ENCODE measurements around the gene SUPT3H.

SUPT3H gene

DNA sequence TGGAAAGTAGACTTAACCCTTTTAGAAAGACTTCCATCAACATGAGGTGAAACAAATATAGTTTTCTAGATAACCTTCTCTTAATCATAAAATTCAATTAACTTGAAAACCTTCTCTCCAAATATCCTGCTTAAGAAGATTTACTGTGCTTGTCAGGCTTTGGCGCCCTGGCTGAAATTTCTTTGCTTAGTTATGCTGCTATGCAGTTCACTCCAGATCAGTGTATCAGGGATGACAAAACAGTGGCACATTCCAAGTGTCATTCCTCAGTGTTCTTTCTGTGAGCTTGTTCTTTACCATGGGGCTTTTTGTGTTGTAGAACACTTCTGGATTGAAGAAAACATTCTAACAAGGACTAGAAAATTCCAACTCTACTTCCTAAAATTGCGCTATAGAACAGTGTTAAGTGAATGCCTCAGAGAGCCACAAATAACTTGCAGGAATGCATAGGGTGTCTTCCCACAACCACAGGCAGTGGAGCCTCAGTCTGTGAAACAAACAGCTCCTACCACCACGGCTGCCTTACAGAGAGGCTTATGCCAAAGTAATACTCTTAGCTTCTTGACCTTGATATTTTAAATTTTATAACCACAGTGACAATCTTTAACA lies 546.6 kb downstream of the SUPT3H start:
- intact Hi-C loops (cut with DNase I; ENCODE audit: low total_unique reads) = no loop called here
- Histone ChIP-seq H3K4me1 (peaks cover 0 to 4% (median 0%) of the 10 kb centered on the region in 4 donors), H3K36me3 (no peaks in the 10 kb centered on the region), H3K9me3 (no peaks in the 10 kb centered on the region), H3K4me3 (no peak overlapping the region), H3K27me3 (no peaks in the 10 kb centered on the region), H3K27ac (no peak overlapping the region)
- no peak for DNase-seq
- TF ChIP-seq, protein P1, sequence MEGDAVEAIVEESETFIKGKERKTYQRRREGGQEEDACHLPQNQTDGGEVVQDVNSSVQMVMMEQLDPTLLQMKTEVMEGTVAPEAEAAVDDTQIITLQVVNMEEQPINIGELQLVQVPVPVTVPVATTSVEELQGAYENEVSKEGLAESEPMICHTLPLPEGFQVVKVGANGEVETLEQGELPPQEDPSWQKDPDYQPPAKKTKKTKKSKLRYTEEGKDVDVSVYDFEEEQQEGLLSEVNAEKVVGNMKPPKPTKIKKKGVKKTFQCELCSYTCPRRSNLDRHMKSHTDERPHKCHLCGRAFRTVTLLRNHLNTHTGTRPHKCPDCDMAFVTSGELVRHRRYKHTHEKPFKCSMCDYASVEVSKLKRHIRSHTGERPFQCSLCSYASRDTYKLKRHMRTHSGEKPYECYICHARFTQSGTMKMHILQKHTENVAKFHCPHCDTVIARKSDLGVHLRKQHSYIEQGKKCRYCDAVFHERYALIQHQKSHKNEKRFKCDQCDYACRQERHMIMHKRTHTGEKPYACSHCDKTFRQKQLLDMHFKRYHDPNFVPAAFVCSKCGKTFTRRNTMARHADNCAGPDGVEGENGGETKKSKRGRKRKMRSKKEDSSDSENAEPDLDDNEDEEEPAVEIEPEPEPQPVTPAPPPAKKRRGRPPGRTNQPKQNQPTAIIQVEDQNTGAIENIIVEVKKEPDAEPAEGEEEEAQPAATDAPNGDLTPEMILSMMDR (IDR thresholded peaks at IDR 0.05) = no peak

DNA sequence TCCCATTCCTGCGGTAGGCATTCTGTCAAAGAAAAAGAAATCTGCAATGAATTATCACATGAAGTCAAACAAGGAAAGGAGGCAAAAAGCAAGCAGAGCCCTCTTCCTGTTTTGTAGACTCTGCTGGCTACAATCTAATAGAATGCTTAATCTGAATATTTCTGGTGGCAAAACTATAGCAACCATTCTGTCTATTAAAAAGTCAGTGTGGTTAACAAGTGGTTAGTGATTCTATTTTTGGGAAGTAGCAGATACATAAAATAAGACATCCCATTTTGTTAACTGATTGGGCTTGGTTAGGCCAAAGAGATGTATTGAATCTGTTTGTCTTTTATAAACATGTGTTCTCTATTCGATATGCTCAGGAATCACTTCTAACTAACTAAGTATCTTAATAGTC lies 547.9 kb downstream of the SUPT3H start:
- no peaks in the 10 kb centered on the region for H3K9me3 ChIP-seq
- no peaks in the 10 kb centered on the region for H3K27me3 ChIP-seq
- DNase-seq = no peak
- H3K27ac ChIP-seq = no peak overlapping the region
- peaks cover 0 to 4% (median 0%) of the 10 kb centered on the region in 4 donors for H3K4me1 ChIP-seq
- intact Hi-C loops (cut with DNase I; ENCODE audit: low total_unique reads) = no loop called here
- no peak overlapping the region for H3K4me3 ChIP-seq
- no peaks in the 10 kb centered on the region for H3K36me3 ChIP-seq
- TF ChIP-seq, protein P1 (IDR thresholded peaks at IDR 0.05) = no peak

DNA sequence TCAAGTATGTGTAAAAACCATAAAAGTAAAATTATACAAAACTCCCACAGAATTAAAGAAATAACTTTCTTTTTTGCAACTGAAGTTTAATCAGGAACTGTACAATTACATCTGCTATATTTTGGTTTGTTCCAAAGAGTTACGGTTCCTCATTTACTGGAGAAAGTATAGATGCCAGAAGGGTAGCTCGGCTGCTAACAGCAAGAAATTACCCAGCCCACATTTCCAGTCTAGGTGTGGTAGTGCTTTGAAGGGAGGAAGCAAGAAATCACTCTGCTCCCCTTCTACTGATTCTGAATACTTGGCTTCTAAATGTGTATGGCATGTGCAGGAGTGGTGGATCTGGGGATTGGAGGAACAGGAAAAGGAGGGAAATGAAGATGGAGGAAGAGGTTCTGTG lies 549.0 kb downstream of the SUPT3H start:
- Histone ChIP-seq H3K27ac (no peak overlapping the region), H3K9me3 (no peaks in the 10 kb centered on the region), H3K36me3 (no peaks in the 10 kb centered on the region), H3K4me1 (peaks cover 0 to 4% (median 0%) of the 10 kb centered on the region in 4 donors), H3K27me3 (no peaks in the 10 kb centered on the region), H3K4me3 (no peak overlapping the region)
- intact Hi-C loops (cut with DNase I; ENCODE audit: low total_unique reads) = no loop called here
- DNase-seq = no peak
- TF ChIP-seq, protein P1 (IDR thresholded peaks at IDR 0.05) = no peak

DNA sequence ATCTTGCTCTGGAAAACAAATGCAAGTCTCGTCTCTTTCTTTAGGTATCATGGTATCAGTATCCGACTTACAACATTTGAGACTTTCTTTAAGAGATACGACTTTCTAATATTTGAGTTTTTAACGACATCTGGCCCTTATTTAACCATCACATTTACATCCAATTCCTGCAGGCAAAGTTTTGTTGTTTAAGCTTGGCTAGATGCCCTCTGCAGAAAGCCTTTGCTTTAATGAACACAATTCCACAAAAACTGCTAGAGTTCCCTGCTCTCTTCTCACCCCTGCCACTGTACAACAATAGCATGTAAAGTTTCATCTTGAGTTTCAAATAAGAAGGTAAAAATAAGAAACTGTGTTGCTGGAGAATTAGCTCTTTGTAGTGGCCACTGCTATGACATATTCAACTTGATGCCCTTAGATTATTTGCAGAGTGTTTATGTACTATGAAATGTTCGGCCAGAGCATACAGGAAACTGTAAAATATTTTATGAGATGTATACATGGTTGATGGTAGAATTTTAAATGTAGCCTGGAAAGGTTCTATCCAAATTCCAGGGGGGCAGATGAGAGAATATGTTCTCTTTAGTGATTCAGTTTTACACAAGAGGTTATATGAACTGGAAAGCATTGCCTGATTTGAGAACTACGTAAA lies 551.6 kb downstream of the SUPT3H start:
- no peaks in the 10 kb centered on the region for H3K27me3 ChIP-seq
- TF ChIP-seq, protein P1 (IDR thresholded peaks at IDR 0.05) = no peak
- no peaks in the 10 kb centered on the region for H3K36me3 ChIP-seq
- no peak for DNase-seq
- intact Hi-C loops (cut with DNase I; ENCODE audit: low total_unique reads) = no loop called here
- H3K9me3 ChIP-seq = no peaks in the 10 kb centered on the region
- H3K4me3 ChIP-seq = no peak overlapping the region
- no peak overlapping the region for H3K27ac ChIP-seq
- H3K4me1 ChIP-seq = peaks cover 0 to 2% (median 0%) of the 10 kb centered on the region in 4 donors

DNA sequence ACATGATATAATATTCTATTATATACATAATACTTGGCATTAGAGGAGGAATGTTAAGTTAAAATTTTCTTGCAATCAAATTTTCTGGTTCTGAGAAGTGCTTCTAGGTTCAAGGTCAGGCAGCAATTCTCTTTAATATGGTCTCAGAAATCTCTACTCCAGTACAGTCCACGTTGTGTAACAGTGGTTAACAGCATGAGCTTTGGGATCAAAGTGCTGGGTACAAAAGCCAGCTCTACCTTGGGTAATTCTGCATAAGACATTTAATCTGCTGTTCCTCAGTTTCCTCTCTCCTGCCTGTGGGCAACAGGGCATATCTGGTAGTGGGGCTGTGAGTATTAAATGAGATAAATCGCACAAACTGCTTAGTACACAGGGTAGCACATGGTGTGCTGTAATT lies 552.5 kb downstream of the SUPT3H start:
- intact Hi-C loops (cut with DNase I; ENCODE audit: low total_unique reads) = no loop called here
- H3K4me1 ChIP-seq = no peaks in the 10 kb centered on the region
- DNase-seq = no peak
- no peaks in the 10 kb centered on the region for H3K36me3 ChIP-seq
- H3K27me3 ChIP-seq = no peaks in the 10 kb centered on the region
- H3K27ac ChIP-seq = no peak overlapping the region
- TF ChIP-seq, protein P1 (IDR thresholded peaks at IDR 0.05) = no peak
- no peak overlapping the region for H3K4me3 ChIP-seq
- no peaks in the 10 kb centered on the region for H3K9me3 ChIP-seq

Data from tibial artery (tissue), 4 donors.